GM21576 (cell line): ENCODE results near the gene MYOM1.
"Not testable (repeated sequence)": the region's sequence is repeated elsewhere in the genome, so short reads cannot be mapped to it uniquely, and the experiment has no call there.

Experiments
- ATAC-seq: cut with Tn5 transposase; IDR thresholded peaks from one replicate; pipeline ENCODE4 v1.9.1; 2021; ENCODE audit warnings: mild to moderate bottlenecking, moderate library complexity; ENCODE audit not compliant: unreplicated experiment

Gene MYOM1

DNA sequence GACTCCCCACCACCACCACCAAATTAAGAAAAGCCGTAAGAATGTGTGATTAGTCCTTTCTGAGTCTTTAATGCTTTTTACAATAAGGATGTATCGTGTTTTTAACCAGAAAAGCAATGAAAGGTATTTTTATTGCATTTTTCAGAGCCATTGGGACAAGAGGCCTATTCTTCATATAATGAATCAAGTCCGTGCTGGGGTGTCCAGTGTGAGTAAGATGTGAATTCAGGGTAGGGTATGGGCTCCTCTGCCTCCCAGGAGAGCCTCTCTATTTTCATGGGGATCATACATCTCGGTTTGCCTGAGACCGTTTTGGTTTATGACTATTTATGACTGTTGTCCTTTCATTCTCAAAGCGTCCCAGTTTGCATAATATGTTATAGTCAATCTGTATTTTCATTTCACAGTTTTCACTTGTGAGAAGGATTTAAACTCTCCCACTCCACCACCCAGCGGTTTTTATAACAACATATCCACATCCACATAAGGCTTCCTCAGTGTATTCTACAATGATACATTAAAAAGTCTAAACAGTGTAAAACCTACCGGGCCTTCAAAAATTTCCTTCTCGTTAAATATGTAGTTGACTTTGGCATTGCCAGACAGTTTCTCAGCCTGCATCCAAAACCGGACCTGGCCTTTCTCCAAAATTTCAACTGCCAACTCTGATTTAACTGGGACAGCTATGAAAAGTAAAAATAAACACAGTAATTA lies 126.0 kb downstream of the MYOM1 start:
- no peak for ATAC-seq

DNA sequence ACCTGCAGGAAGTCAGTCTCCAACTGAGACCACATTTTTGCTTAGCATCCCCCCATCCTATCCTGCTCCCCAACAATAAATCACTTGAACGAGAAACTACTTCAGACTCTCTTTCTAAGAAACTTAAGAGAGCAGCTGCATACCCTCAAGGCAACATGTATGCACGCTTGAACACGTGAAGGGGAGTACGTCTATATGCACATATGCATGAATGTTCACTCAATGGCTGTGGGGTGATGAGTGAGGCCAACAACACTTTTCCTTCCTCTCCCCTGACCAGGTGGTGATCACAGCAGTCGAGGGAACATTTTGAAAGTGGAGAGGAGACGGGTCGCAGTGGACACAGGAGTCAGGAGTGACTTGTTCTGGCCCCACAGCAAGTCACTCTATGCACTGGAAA lies 127.0 kb downstream of the MYOM1 start:
- ATAC-seq = no peak

DNA sequence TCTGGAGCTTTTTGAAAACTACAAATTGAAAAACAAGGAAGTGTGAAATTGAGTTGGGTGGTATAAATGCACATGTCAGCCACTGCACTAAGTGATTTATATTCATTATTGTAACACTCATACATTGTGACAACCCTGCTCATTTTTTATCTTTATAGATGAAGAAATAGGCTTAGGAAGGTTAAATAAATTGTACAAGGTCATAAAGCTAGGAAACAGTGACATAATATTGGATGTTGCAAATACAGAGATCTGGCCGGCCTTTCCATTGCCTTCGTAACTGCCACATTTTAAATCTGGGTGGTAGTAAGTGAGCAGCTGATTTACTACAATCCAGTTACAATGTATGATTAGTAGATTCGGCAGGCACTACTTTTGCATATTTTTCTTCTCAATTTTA lies 130.2 kb downstream of the MYOM1 start:
- ATAC-seq = no peak

DNA sequence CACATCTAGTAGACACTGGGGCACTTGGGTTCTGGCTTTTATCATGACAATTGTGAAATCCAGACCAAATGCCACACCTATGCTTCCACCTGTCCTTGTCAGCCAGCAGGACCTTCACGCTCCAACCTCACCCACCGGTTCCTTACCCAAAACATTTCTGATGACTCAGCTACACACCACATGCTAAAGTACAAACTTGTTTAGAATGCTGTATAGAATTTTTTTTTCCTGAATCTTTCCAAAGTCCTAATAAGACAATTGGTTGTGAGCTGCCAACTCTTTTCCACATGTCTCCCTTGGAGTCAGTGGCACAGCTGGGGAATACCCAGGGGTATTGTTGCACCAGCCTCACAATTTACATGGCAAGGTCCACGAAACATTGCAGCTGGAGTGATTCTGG lies 131.3 kb downstream of the MYOM1 start:
- ATAC-seq = no peak

DNA sequence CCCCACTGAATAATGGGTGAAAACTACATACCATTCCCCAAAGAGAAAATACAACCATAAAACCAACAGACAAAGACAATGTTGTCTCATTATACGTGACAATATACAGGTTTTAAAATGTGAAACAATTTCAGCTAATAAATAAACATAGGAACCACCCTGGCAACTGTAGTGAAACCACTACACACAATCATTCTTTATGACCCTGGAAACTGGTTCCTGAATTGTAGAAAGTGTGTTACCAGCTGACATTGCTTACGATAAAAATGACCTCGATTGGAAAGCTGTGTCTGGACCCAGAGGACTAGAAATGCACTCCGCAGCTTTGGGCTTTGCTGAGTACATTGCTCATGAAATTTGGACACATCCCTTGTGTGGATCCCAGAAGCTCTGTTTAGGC lies 132.9 kb downstream of the MYOM1 start:
- ATAC-seq = no peak

DNA sequence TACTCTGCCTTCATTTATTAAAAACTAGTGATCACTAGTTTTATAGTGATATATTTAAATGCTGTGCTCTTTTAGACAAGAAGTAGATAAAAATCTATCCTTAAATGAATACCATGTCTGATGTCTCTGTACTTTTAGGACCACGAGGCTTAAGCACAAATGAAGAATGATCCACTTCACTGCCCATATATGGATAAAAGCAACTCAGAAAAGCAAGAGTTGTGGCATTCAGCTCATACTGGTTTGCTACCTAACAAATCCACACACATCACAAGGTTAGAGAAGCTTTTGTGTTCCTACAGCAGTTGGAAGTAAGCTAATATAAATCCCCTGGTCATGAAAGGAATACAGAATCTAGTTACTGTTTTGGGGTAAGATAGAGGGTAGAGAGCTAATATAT lies 134.2 kb downstream of the MYOM1 start:
- no peak for ATAC-seq

DNA sequence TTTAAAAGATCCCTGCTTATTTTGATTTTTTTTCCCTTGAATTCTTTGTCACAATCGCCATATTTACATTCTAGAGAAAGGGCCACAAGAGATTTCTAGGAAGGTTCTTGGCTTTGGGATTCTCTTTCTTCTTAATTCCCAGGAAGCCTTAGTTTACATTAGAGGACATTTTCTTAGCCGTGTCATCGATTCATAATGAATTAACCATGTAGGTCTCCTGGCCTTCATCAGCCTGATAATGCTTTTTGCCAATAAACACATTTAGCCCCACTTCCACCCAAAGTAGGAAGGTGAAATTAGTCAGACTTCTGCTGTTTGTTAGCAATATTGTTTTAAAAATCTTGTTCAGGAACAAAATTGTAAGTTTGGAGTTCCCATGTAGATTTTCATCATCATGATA lies 135.6 kb downstream of the MYOM1 start:
- no peak for ATAC-seq

DNA sequence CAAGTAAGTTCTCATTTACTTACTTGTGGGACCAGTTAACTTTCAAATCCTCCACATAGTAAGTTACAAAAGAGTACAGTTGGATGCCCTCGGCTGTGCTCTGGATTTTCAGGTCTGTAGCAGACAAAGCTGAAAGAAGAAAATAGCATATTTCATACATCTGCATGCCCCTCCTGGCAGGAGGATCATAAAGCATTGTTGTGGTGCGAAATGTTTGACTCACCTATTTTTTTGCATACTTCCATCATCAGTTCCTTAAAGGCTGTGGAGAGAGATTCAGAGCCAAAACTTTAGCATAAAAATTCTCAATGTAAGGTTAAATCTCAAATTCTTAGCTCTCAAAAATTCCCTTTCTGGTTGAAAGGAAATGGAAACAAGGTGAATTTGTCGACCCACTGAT lies 136.0 kb downstream of the MYOM1 start:
- ATAC-seq = no peak

DNA sequence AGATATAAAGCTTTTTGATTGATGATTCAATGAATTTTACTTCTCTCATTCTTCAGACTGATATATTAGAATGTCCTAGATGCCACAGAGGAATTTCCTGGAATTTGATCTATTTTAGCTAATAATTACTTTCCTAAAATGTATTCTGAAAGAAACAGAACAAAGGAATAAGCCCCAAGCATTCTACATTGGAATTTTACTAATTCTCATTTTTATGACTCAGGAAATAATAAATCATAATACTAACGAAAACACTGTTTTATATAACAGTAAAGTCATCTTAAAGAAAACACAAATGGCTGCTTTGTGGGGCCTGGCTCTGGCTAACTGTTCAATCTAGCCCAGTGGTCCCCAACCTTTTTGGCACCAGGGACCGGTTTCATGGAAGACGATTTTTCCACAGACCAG lies 138.2 kb downstream of the MYOM1 start:
- no peak for ATAC-seq

DNA sequence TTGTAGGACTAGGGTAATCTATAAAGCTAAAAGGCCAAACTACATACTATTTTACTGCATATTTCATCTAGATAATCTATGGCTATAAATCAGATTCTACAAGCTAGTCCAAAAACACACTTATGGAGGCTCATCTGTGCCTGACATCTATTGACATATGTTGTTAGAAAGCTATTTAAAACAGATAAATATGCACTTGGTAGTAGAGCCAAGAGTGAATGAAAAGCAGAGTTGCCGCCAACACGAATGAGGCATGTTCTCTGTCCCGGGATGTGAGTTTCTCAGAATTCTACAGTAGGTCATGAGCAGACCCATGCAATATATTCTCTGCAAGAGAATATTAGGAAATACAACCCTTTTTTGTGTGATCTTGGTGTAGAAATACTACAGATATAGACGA lies 140.1 kb downstream of the MYOM1 start:
- no peak for ATAC-seq

DNA sequence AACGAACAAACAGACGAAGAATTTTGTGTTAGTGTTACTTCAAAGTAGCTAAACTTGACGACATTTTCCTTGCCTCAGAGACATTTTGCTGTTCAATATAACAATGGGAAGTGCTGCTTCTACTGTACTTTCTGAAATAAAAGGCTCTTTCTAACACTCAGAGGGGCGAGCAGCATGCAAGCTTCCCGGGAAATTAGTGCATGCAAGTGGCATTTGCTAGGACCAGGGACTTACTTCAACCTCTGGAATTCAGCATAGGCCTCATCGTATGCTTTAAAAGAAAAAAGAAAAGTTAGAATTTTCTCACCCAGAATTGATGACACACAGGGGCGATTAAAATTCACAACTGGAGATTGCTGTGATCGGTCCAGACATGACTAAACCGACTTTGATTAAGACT lies 144.3 kb downstream of the MYOM1 start:
- ATAC-seq = no peak

DNA sequence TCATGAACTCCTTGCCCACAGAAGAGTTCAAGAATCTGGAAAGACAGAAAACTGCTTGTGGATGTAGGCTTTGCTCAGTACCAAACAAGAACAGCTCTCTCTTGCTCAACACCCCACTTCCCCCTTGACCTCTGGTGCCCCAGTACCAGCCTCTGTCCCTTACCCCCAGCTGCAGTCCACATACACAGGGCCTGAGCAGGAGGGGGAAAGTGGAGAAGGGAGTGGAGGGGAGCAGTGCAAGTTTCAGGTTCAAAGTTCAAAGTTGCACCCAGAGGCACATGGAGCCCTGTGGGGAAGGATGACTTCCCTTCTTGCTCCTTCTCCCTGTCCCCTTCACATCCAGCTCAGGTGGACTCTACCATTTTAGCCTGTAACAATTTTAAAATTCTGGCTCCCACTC lies 145.7 kb downstream of the MYOM1 start:
- ATAC-seq = no peak

DNA sequence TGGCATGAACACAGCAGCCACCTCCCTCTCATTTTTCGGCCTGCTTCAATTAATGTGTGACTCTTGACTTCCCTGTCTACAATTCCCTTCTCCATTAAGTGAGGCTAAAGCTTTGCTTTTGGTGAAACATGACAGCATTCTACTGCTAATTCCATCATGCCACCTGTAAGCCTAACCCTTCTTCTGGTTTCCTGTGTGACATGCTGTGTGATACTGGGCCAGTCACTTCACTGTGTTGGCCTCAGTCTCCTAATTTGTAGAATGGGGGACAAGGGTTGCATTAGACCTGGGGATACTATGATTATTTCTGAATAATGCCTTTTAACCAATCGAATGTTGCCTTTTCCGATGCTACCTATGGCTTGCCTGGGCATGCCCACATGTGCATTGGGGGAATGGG lies 146.4 kb downstream of the MYOM1 start:
- ATAC-seq = not testable (repeated sequence)

DNA sequence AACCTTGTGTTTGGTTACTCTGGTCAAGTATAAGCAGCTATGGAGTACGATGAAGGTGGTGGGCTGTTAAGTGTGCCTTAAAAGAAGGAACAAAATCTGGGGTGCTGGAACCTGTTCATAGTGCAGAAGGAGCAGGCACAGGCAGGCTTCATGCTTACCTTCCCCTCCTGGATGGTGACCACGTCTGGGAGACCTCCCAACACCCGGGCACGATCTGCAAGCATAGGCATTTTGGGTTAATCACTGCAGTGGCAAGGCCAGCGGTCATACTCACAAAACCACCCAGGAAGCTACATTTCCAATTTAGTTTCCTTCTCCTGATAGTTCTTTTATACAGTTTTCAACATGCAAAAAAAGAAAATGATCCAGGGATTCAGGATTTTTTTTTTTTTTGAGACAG lies 148.1 kb downstream of the MYOM1 start:
- ATAC-seq = no peak

DNA sequence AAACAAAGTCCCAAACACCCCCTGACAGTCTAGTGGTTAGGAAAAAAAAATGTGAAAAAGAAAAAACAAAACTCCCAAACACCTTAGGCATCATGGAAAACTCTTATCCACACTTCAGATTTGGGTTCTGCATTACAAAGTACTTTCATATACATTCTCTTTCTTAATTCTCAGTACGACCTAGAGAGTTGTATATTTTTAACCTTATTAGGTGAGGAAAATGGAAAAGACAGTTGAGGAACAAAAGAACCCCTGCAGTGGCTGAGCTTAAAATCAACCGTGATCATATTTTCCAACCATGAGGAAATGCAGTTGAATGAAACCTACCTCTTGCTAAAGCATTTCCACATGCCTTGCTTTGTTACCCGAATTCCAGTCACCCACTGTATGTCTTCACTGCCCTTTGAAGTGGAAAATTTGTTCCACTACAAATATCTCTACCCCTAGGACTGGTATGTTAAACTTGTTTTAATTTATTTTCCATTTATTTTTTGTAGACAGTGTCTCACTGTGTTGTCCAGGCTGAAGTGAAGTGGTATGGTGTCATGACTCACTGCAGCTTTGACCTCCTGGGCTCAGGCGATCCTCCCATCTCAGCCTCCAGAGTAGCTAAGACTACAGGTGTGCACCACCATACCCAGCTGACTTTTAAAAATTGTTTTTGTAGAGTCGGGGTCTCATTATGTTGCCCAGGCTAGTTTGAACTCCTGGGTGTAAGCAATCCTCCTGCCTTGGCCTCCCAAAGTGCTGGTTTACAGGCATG lies 149.9 kb downstream of the MYOM1 start:
- ATAC-seq = no peak

DNA sequence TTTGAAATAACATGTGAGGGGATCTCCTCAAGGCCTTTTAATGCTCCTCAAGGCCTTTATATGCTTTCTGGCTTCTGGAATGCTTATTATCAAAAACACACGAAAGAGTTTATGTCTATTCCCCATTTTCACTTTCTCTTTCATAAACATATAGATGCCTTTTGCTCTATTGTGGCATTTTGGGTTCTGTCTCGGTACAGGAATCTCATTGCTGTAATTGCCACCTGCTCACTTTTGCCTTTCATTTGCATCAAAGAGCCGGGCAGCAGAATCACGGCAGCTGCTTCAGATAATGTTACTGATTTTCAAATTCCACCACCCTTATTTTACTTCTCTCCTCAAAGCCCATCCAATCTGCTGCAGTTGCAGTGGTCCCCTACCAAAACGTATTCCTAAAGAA lies 152.0 kb downstream of the MYOM1 start:
- no peak for ATAC-seq

DNA sequence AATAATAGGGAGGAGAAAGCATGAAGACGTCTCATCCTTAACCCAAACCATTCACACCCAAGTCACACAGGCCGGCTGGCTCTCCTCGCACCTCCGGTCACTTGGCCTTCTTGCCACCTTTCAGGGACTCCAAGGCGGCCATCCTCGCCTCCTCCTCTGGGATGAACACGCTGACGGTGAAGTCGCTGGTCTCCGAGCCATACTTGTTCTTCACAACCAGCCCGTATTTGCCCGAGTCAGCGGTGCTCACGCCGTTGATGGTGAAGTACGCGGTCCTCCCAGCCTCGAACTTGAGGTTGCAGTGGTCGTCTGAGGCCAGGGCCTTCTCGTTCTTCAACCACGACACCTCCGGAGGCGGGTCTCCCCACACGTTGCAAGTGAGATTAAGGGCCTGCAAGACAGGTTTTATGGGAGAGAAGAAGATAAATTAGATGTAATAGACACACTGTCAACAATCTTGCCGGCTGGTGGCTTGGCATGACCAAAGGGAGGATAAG lies 152.6 kb downstream of the MYOM1 start:
- ATAC-seq = no peak

DNA sequence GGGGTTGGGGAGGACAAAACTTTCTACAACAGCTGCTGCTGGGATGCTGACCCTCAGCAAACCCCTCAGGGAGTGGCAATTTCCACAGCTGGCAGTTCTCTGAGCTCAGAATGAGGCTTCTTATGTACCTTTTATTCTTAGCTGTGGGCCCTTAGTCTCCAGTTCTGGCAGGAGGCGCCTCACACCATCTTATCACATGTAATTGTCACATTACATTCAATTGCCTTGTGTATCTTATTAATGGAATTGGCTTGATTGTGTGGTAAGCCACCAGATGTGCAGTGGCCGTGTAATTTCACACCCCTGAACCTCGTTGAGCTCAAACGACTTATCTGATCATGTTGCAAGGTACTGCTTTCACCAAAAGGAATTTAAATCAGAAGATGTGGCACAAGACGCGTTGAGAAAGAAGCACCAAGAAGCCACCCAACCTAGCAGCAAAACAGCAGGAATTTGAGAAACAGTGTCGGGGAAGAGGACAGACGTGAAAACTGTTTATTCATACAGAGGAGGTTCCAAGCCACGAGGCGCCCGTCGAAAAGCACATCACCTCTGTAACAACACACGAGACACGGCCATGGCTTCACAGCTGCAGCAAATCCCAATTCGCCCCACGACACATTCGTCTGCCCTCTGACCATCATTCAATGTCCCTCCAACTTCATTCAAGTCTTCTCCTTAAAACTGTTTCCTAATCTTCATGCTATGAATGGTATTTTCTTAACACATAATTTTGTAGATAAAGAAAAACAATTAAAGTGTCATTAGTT lies 153.2 kb downstream of the MYOM1 start:
- ATAC-seq = no peak

DNA sequence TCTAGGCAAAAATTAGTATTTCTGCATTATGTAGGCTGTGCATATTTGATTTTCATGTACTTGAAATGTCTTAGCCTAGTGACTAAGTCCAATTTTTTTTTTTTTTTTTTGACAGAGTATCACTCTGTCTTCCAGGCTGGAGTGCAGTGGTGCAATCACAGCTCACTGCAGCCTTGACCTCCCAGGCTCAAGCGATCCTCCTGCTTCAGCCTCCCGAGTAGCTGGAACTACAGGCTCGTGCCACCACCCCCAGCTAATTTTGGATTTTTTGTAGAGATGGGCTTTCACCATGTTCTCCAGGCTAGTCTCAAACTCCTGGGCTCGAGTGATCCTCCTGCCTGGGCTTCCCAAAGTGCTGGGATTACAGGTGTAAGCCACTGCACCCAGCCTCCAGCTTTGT lies 156.0 kb downstream of the MYOM1 start:
- not testable (repeated sequence) for ATAC-seq

DNA sequence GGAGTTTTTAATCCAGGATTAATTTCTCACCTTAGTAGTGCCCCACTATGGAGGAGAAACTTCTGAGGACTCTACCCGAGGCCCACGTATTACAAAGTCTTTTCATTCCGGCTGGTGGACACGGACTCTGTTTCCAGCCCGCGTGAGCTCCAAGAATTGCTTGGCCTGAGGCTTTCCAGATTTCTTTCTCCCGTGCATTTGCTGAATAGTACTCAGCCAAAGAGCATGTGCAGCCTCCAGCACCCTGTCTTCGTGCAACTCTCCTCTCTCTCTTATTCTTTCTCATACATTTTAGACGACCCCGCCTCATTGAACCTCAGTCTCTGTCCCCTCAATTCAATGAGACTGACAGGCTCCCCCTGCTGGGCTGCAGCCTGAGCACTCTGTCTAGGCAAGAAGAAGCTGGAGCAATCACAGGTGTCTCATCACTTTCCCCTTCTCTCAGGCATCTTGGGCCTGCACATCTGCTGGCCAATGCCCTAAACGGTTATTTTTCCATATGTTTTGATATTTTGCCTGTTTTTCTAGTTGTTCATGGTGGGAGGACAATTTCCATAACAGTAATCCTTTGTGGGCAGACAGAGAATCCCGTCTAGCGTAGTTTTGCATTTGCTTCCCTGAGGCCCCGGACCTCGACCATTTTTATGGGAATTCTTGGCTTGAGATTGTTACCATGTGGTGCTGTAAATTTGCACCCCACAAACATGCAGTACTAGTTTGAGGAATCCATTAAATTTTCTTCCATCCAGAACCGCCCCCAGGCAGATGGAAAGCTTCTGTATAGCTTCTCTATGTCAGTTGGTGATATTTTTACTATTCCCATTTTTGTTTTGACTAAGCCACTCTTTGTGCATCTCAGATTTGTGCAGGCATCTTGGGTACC lies 156.7 kb downstream of the MYOM1 start:
- no peak for ATAC-seq
